Astrocyte of the cerebellum (primary cell): ENCODE results near the gene FAM83D.

Experiments
- DNase-seq: peaks from one replicate; pipeline ENCODE4 v3.0.0-alpha.2; 2011; ENCODE audit warnings: low read depth
- H3K4me3 ChIP-seq: 2 replicates; pipeline ENCODE4 v1.5.1; 2011; ENCODE audit warnings: mild to moderate bottlenecking, low read depth, low read length, moderate library complexity
- in situ Hi-C: cut with HindIII; loops from 2 replicates; pipeline ENCODE4 v1.10.0; 2017; ENCODE audit warnings: low sequenced_read_pairs
- TF ChIP-seq, protein P1 (sequence below): IDR thresholded peaks from 2 replicates; pipeline ENCODE4 v1.5.1; 2012; ENCODE audit warnings: low read length, low read depth, moderate library complexity, mild to moderate bottlenecking; ENCODE audit errors: missing control alignments

FAM83D gene

DNA sequence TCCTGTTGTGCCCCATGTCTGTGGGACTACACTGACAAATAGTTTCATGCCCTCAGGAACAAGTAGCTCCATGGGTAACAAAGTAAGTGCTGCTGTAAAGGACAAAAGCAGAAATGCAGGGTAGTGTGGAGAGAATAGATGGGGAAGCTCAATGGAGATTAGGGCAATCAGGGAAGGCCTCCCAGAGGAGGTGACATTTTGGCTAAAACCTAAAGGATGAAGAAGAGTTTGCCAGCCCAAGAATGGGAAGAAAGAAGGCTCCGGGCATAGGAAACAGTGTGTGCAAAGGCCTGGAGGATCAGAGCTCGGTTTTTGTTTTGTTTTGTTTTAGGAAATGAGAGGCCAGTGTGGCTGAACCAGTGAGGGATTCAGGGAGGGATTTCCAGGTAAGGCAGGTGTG lies 43.6 kb upstream of the FAM83D start:
- in situ Hi-C loops = no loop called here
- H3K4me3 ChIP-seq = no peak overlapping the region
- DNase-seq = no peak
- TF ChIP-seq, protein P1, sequence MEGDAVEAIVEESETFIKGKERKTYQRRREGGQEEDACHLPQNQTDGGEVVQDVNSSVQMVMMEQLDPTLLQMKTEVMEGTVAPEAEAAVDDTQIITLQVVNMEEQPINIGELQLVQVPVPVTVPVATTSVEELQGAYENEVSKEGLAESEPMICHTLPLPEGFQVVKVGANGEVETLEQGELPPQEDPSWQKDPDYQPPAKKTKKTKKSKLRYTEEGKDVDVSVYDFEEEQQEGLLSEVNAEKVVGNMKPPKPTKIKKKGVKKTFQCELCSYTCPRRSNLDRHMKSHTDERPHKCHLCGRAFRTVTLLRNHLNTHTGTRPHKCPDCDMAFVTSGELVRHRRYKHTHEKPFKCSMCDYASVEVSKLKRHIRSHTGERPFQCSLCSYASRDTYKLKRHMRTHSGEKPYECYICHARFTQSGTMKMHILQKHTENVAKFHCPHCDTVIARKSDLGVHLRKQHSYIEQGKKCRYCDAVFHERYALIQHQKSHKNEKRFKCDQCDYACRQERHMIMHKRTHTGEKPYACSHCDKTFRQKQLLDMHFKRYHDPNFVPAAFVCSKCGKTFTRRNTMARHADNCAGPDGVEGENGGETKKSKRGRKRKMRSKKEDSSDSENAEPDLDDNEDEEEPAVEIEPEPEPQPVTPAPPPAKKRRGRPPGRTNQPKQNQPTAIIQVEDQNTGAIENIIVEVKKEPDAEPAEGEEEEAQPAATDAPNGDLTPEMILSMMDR = no peak

DNA sequence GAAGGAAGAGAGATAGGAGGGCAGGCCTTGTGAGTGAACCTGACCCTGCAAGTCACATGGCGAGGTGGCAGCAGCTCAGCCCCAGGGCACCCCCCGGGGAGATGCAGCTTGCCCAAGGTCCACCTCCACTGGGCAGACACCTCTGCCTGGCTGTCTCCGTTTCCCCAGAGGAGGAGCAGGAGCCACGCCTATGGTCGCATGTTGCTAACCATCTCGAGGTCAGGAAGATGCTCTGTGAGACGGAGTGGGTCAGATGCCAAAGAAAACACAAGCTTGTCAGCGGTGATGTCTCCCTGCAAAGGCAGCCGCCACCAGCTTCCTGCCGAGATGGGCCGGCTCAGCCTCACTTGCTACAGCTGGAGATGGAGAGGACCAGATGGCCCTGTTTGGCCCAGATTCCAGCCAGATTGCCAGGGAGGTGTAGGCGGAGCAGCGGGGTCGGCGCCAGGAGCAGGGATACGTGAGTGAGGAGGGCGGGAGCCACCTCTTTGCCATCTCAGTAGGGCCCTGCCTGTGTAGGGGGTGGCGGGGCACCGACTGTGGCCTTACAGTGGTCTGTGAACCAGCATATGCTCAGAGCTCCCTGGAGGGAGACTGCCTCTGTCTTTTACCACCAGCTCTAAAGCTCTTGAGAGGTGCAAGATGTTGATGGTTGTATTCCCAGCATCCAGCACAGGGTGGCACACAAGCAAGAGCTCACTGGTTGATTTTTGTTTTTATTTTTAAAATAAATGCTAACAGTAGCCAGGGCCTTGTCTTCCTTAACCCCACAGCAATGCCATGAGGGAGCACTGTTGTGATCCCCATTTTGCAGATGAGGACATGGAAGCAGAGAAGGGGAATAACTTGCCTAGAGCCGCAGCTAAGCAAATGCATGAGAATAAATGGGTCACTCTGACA lies 42.9 kb upstream of the FAM83D start:
- in situ Hi-C loops = no loop called here
- DNase-seq = no peak

GRCh38 chr20:38883981-38884733 lies 42.1 kb upstream of the FAM83D start:
- no peak for DNase-seq
- TF ChIP-seq, protein P1 = no peak
- in situ Hi-C loops = no loop called here

More for the DNA sequence above, 42.9 kb upstream of the FAM83D start:
- no peak overlapping the region for H3K4me3 ChIP-seq
- TF ChIP-seq, protein P1 = no peak

GRCh38 chr20:38885357-38885756 lies 40.9 kb upstream of the FAM83D start:
- H3K4me3 ChIP-seq = no peak overlapping the region
- in situ Hi-C loops = no loop called here
- TF ChIP-seq, protein P1 = no peak
- DNase-seq = no peak

More at GRCh38 chr20:38883981-38884733, 42.1 kb upstream of the FAM83D start:
- no peak overlapping the region for H3K4me3 ChIP-seq

DNA sequence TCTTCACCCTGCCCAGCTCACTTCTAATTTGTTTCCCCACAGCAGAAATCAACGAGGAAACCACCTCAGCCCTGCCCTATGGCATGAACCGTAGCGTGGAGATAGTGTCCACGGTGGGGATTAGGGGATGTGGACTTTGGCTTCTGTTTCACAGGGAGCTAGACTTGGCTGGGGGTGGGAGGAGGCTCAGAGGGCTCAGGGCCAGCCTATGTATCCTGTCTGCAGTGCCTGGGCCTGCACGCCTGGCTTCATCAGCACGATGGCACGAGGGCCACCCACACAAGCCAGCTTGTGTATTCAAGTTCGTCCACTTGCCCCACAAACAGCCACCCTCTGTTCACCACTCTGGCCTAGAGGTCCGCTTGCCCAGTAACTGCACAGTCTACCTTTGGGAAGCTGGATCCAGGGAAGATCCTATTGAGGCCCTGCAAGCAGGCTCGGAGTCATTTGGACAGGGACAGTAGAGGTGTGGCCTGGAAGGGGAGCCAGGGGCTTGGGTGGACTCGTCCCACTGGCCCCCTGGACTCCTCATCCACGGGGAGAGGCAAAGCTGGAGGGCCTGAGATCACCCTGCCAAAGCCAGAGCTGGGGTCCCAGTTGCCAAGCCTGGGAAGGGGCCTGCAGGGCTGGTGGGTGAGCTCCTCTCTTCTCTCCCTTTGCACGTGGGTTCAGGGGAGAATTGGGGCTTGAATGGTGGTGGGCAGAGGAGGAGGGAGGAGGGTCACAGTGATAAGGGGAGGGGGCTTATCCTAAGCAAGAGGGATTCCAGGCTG lies 38.0 kb upstream of the FAM83D start:
- TF ChIP-seq, protein P1 = no peak
- DNase-seq = no peak
- no peak overlapping the region for H3K4me3 ChIP-seq
- in situ Hi-C loops = no loop called here

DNA sequence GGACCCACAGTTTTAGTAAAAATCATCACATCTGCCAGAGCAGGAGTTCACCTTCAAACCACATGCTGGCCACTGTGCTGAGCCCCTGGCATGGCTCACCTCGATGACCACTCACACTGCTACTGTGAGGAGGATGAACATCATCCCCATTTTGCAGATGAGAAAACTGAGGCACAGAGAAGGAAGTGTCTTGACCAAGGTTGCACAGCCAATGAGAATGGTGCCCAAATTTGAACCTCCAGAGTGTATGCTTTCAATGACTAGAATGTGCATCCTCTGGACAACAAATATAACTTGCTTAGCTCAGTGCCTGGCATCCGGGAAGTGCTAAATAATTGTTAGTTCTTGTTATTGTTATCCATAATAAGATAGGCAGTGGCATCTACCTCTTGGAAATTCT lies 37.2 kb upstream of the FAM83D start:
- in situ Hi-C loops = no loop called here
- H3K4me3 ChIP-seq = no peak overlapping the region
- no peak for DNase-seq
- TF ChIP-seq, protein P1 = no peak
